ENCODE data around the gene NEUROG2.
"Not testable (repeated sequence)": the region's sequence is repeated elsewhere in the genome, so short reads cannot be mapped to it uniquely, and the experiment has no call there.

NEUROG2 gene

DNA sequence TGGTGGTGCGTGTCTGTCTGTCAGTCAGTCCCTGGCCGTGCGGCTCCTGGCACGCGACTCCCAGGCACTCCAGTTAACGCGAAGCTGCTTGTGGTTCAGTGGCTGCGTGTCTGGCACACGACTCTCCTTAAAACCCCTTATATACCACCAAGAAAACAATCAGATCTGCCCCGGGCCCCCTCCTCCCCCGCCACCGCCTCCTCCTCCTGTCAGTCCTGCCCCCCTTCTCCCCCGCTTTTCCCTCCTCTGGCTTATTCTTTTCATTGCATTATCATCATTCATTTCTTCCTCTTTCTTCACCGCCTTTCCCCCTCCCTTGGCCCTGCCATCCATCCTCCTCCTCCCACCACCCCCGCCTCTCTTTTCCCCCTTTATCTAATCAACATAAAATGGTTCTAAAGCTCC is at the start of gene NEUROG2:
Gene NEUROG2, minus strand, starts transcription at position 115 of the 405 bp plus-strand sequence. CDS start 705 bp downstream, outside the sequence.
- no peak for DNase-seq (ENCODE audit: low read depth in 2 of 2)

DNA sequence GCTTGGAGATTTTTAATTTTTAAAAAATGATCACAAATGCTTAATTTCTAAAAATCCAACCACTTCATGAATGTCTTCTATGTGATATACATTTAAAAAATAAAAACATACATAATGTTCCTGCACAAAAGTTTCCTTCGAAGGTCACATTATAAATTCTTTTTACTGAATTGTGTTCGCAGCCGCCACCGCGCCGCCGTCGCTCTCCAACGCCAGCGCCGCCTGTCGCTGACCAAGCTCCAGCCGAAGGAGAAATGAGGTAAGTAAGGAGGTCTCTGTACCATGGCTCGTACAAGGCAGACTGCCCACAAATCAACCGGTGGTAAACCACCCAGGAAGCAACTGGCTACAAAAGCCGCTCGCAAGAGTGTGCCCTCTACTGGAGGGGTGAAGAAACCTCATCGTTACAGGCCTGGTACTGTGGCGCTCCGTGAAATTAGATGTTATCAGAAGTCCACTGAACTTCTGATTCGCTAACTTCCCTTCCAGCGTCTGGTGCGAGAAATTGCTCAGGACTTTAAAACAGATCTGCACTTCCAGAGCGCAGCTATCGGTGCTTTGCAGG is 48.8 kb upstream of the NEUROG2 start:
- DNase-seq (ENCODE audit: low read depth in 2 of 2): no peak

DNA sequence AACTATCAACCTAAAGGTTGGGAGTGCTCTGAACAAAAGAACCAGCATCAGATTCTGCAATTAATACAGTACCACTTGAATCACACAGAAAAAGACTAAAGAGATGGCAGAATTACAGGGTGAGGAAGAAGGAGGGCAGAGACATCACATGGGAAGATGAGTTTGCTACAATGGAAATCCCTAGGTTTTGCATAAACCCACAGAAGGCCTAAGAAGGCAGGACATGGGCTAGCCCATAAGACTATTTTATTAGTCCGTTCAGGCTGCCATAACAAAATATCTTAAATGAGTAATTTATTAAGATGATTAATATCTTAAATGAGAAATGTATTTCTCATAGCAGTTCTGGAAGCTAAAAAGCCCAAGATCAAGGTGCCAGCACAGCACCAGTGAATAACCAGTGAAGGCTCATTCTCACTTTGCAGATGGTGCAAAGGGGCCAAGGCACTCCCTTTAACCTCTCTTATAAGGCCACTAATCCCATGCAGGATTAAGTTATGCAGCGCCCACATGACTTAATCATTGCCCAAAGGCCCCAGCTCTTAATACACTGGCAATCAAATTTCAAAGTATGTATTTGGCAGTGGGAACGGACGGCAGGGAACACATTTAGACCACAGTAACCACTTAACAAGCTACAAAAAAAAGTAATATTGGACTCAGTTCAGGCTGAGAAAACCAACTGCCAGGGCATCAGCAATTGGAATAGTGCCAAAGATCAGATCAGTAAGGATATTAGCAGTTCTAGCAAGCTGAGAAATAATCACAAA is 47.6 kb upstream of the NEUROG2 start:
- no peak for DNase-seq (ENCODE audit: low read depth in 2 of 2)

DNA sequence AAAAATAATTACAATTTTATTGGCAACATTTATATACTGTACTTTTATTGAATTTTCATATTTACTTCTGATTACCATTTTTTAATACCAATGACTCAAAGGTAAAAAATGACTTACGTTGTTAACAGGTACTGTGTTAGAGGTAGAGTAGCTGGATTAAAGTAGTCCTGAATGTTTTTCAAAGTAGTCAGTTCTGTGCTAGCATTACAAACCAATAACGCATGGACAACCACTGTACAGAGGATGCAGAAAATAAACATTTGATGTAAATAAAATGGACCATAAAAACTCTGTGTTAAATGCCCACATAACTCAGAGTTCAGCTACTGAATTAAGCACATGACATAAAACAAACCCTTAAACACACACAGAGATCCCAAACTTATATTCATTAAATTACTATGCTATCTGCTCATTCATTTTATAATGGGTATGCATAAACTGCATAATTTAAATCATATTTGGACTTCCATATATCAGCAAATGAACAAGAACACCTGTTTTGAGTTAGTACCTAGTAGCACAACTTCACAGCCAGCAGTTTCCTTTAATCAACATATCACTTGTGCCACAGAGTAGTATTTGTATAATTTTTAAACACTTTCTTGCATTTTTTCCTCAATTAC is 46.4 kb upstream of the NEUROG2 start:
- DNase-seq (ENCODE audit: low read depth in 2 of 2): no peak

DNA sequence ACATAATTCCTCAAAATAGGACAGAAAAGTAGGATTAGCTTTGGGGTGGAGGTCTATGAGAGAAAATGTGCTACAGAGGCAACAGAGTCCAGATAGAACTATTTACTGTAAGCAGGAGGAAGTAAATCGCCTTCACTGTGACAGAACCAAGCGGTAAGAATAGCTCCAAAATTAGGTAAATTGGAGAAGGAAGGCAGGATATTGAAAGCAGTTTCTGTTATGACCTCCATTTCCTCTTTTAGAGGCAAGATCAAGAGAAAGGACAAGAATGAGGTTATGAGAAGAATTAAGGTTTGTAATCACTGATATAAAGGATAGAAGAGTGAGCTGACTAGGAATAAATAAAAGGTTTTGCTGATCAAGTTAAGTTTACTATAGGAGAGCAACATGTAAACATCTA is 44.1 kb upstream of the NEUROG2 start:
- no peak for DNase-seq (ENCODE audit: low read depth in 2 of 2)

DNA sequence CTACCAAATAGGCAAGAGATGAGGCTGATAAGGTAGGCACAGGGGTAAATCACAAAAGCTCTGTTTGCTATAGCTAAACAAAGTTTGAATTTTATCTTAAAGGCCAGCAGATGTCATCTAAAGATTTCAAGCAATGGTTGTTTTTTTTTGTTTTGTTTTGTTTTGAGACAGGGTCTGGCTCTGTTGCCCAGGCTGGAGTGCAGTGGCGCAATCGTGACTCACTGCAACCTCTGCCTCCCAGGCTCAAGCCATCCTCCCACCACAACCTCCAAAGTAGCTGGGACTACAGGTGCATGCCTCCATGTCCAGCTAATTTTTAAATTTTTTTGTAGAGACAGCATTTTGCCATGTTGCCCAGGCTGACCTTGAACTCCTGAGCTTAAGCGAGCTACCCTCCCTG is 43.1 kb upstream of the NEUROG2 start:
- no peak for DNase-seq (ENCODE audit: low read depth in 2 of 2)

DNA sequence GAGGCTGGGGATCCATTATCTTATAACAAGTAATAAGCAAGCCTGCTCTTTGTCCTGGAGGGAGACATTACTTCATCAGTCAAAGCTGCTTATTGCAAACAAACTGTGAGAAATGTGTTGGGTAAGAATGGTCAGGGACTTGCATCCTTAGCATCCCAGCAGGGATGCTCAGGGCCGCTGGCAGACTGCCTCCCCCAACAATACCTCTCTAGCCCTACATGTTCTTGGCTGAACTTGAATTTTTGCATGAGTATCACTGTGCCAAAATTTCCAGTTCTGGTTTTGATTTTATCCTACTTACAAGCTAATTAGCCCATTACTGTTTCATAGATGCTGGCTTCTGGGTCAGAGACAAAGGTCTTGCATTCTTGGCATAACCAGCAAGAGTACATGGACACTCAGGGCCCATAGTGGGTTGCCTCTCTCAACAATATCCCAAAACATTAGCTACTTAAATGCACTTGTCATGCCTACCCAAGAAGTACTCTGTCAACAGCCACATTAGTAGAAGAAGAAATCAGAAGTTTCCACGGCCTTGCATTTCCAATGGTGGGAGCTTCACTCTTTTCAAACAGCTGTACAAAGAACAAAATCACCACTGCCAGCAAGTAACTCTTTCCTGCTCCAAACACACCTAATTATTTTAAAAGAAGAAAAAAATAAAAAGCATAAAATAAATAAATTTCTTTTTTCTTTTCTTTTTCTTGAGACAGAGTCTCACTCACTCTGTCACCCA is 41.9 kb upstream of the NEUROG2 start:
- no peak for DNase-seq (ENCODE audit: low read depth in 2 of 2)

DNA sequence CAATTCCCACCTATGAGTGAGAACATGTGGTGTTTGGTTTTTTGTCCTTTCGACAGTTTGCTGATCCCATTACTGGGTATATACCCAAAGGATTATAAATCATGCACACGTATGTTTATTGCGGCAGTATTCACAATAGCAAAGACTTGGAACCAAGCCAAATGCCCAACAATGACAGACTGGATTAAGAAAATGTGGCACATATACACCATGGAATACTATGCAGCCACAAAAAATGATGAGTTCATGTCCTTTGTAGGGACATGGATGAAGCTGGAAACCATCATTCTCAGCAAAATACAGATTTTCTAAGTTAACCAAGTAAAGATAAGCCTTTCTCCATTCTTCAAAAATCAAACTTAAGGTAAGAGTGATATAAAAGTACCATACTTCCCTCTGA is 38.3 kb upstream of the NEUROG2 start:
- not testable (repeated sequence) for DNase-seq (ENCODE audit: low read depth in 2 of 2)

DNA sequence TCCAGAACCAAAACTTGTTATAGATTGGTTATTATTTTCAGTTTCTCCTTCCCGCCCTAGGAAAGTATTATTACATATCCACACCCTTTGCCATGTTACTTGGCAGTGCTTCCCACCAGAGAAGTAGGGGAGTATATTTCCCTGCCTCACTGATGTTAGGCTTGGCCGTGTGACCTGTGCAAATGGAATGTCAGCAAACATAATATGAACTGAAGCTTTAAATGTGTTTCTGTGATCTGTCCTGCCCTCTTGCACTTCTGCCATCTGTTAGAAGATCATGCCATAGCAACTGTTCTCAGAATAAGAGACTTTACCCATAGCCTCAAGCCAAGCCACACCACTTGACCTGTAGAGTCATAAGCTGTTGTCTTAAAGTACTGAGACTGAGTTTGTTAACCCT is 36.7 kb upstream of the NEUROG2 start:
- DNase-seq (ENCODE audit: low read depth in 2 of 2): no peak

DNA sequence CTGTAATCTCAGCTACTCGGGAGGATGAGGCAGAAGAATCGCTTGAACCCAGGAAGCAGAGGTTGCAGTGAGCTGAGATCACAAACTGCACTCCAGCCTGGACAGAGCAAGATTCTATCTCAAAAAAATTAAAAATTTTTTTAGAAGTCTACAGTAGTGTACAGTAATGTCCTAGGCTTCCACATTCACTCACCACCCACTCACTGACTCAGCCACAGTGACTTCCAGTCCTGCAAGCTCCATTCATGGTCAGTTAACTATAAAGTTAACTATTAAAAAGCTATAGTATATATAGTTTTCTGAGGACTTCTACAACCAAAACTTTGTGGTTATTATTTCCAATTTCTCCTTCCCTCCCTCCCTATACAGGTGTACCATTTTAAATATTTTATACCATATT is 34.7 kb upstream of the NEUROG2 start:
- no peak for DNase-seq (ENCODE audit: low read depth in 2 of 2)

DNA sequence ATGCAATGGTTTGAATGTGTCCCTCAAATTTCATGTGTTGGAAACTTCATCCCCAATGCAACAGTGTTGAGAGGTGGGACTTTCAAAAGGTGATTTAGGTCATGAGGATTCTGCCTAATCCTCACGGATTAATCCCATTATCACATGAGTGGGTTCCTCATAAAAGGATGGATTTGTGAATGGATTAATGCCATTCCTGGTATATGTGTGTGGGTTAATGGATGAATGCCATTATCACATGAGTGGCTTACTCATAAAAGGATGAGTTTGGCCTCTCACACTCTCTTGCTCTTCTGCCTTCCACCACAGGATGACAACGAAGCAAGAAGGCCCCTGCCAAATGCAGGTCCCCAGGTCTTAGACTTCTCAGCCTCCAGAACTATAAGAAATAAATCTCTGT is 30.5 kb upstream of the NEUROG2 start:
- no peak for DNase-seq (ENCODE audit: low read depth in 2 of 2)

DNA sequence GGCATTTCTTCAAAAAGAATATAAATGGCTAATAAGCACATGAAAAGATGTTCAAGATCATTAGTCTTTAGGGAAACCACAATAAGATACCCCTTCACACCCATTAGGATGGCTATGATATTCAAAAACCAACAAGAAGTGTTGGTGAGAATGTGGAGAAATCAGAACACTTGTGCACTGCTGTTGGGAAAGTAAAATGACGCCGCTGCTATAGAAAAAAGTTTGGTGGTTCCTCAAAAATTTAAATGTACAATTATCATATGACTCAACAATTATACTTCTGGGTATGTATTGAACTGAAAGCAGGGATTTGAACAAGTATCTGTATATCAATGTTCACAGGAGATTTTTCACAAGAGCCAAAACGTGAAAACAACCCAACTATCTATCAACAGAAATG is 29.4 kb upstream of the NEUROG2 start:
- DNase-seq (ENCODE audit: low read depth in 2 of 2): no peak

DNA sequence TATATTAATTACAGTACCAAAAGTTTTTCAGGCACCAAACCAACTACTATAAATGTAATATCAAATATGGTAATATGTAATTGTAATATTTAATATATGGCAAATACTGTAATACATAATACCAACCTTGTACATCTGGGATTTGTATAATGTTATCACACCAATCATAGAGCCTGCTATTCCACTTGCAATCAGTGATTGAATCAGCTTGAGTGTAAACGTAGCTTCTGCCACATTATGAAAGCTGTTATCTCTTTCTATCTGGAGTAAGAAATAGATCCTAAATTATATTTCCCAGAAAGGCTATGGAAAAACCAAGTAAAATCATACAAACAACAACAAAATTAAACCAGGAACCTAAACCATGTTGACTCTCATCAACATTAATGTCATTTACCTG is 24.7 kb upstream of the NEUROG2 start:
- DNase-seq (ENCODE audit: low read depth in 2 of 2): no peak

DNA sequence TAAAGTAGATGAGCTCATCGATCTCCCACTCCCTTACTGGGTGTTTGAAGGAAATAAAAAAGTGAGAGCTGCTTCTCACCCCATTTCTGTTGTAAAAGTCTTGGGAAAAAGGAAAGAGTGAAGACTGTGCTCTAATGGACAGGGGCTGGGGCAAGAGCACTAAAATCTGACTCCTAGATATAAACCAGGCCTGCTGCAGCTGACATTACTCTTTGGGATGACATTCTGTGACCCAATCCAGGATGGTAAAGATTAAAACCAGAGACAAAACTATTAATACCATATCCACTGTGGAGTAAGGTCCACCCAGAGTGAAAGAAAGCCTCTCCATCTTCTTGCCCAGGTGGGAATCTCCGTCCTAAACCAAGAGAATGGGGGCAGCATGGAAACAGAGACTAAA is 20.1 kb upstream of the NEUROG2 start:
- DNase-seq (ENCODE audit: low read depth in 2 of 2): no peak

DNA sequence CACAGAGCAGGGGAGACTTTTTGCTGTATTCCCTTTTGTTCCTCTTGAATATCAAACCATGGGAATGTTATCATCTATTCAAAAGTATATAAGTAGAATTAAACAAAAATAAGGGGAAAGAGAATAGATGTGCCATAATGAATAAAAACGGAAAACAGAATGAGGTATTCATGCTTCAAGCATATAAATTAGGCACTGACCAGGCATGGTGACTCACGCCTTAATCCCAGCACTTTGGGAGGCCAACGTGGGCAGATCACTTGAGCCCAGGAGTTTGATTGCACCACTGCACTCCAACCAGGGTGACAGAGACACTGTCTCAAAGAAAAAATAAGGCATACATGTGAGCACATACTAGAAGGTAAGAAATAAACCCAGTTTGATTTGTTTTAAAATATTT is 16.3 kb upstream of the NEUROG2 start:
- no peak for DNase-seq (ENCODE audit: low read depth in 2 of 2)

DNA sequence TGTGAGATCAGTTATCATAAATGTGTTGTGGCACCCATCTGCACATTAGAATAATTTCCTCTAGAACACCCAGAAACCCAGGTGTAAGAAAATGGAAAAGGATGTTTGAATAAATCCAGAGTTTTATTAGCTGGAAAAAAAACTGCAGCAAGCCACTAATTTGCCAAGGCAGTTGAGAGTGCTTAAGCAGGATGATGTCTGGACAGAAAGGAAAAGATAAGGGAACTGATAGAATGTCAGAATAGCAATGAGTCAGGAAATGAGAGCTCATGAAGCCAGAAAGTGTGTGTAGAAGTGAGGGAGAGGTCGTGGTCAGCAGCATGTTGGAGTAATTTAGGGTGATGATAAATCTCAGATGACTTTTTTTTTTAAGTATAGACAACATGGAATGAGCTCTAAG is 15.2 kb upstream of the NEUROG2 start:
- DNase-seq (ENCODE audit: low read depth in 2 of 2): no peak

DNA sequence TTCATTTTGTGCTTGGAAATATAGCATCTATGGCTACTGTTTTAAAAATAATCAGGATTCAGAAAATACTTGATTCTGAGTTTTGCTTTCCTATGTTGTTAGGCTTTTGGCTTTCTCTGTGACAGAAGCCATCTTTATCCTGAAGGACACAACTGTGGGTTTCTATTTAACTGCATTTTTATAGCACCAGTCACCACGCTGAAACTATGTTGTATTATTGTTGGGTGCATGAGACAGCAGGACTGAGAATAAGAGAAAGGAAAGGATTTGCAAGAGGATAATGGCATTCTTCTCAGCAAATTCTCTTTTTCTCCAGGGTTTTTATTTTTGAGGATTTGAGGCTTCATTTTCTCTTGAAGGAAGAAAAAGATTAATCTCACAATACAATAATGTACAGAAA is 10.1 kb upstream of the NEUROG2 start:
- no peak for DNase-seq (ENCODE audit: low read depth in 2 of 2)

DNA sequence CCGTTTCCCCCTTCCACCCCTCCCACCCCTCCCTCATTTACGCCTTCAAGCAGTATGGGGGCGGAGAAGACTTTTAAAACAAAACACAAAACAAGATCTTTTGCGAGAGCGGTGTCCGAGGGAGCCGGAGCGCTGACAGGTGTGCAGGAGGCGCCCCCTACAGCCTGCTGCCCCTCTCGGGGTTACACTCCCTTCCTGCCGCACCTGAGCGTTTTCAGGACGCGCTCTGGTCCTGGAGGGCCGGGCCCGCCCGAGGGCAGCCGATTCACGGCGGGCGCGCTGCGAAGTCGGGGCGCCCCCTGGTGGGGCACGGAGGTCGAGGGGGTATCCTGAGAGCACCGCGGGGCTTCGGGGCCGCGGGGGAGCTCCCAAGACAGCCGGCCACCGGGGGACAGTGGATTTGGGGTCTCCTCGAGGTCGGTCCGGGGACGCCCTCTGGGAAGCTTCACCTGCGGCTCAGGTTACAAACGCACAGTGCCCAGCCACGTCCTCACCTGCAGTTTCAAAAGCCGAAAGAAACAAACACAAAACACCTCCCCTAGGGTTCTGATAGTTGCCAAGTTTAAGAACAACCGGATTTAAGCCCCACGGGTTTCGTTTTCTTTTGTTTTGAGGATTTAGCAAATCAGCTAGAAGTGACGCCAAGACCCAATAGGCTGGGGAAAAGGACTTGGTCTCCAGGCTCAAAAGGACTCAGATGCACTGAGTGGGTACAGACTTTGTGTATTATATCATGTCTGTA is 8.0 kb upstream of the NEUROG2 start:
- DNase-seq (ENCODE audit: low read depth in 2 of 2): peak; percentile 76

DNA sequence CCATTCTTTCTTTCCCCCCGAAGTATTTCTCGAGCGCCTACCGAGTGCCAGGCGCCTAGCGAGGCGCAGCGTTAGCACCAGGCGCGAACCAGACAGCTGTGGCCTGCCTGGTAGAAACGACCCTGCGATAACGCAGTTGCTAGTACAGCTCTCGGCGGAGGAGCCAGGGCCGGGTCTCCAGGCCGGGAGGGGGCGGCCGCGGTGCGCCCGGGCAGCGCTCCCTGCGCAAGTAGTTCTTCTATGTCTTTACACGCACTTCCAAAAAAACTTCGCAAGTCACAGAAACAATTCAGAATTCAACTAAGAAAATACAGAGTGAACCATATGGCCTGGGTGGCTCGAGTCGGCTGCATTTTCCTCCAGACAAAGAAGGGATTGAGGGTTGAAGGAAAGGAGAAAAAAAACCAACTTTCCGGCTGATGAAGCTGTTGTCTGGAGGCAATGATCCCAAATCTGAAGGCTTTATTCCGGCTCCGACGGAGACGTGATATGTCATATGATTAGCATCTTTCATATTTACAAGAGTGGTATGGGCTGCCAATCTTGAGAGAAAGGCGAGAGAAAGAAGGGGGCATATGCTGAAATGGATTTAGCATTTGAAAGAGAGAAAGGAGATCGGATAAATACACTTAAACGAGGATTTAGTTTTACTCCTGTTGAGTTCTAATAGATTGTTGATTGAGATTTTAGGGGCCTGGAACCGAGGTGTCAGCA is 7.2 kb upstream of the NEUROG2 start:
- DNase-seq (ENCODE audit: low read depth in 2 of 2): peak in 1 of 2 donors; percentile 34

DNA sequence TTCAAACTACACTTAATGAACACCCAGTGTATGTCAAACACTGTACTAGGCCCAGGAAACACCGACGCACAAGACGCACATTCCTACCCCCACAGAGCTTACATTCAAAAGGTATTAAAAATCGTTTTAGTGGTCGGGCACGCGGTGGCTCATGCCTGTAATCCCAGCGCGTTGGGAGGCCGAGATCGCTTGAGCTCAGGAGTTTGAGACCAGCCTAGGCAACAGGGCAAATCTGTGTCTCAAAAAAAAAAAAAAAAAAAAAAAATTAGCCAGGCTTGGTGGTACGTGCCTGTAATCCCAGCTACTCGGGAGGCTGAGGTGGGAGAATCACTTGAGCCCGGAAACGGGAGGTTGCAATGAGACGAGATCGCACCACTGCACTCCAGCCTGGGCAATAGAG is 6.5 kb upstream of the NEUROG2 start:
- not testable (repeated sequence) for DNase-seq (ENCODE audit: low read depth in 2 of 2)

Measured in stimulated activated CD8-positive, alpha-beta memory T cell treated with anti-CD3 and anti-CD28 coated beads, Interleukin-2, amount 100 ng/mL, for 48 hours (primary cell).